GM12878 (cell line): ENCODE results near the gene MLLT3. TPM values are rescaled to one million over a fixed set of nuclear protein-coding genes. Genes with fewer than 3 reads are reported as not detected.
A peak's percentile ranks its signal among the peaks of the same experiment; 100 is the strongest.

Experiments used
- ATF7 ChIP-seq: fragments of 450-650 bp; IDR thresholded peaks from 2 replicates; pipeline ENCODE4 v1.6.1; 2016; ENCODE audit warnings: low read depth, mild to moderate bottlenecking
- BHLHE40 ChIP-seq, 2 experiments: fragments of 450-650 bp in 1 of 2; IDR thresholded peaks; 2 replicates each; pipeline ENCODE4 v1.6.1; 2011 to 2017; ENCODE audit warnings: low read depth in 2 of 2, borderline replicate concordance in 1 of 2, improper control_type of control experiment in 1 of 2, low read length in 1 of 2, mild to moderate bottlenecking in 1 of 2
- CBX3 ChIP-seq: fragments of 200-600 bp; sonication (generic); IDR thresholded peaks from 2 replicates; pipeline ENCODE4 v1.6.1; 2016; ENCODE audit warnings: low read depth, borderline replicate concordance
- IRF4 ChIP-seq: IDR thresholded peaks from 2 replicates; pipeline ENCODE4 v1.6.1; 2011; ENCODE audit warnings: low read depth, low read length
- MXI1 ChIP-seq: fragments of 150-350 bp; IDR thresholded peaks from 2 replicates; pipeline ENCODE4 v1.6.1; 2011; ENCODE audit warnings: low read depth, mild to moderate bottlenecking, inconsistent platforms, low read length, improper control_type of control experiment
- NKRF ChIP-seq: fragments of 450-650 bp; conservative IDR thresholded peaks from 2 replicates; pipeline ENCODE4 v1.6.1; 2017; ENCODE audit warnings: mild to moderate bottlenecking, moderate library complexity
- NR2C1 ChIP-seq: fragments of 450-650 bp; IDR thresholded peaks from 2 replicates; pipeline ENCODE4 v1.6.1; 2017; ENCODE audit warnings: antibody characterized with exemption, mild to moderate bottlenecking, moderate library complexity
- NR2F1 ChIP-seq: fragments of 450-650 bp; conservative IDR thresholded peaks from 2 replicates; pipeline ENCODE4 v1.6.1; 2017; ENCODE audit warnings: mild to moderate bottlenecking
- NRF1 ChIP-seq: conservative IDR thresholded peaks from 2 replicates; pipeline ENCODE4 v1.6.1; 2011; ENCODE audit warnings: mild to moderate bottlenecking, low read depth, low read length, improper control_type of control experiment
- PML ChIP-seq: IDR thresholded peaks from 2 replicates; pipeline ENCODE4 v1.6.1; 2012; ENCODE audit warnings: low read length, inconsistent platforms
- POU2F2 ChIP-seq: IDR thresholded peaks from 3 replicates; pipeline ENCODE4 v1.6.1; 2011; ENCODE audit warnings: low read depth, mild to moderate bottlenecking, low read length, borderline replicate concordance
- SUZ12 ChIP-seq: fragments of 200-600 bp; sonication (generic); IDR thresholded peaks from one replicate; pipeline ENCODE4 v1.6.1; 2018; ENCODE audit warnings: antibody characterized with exemption, mild to moderate bottlenecking; ENCODE audit not compliant: unreplicated experiment
- ZBTB4 ChIP-seq: fragments of 450-650 bp; formaldehyde crosslinking; IDR thresholded peaks from 2 replicates; pipeline ENCODE4 v1.4.0; 2022; ENCODE audit warnings: mild to moderate bottlenecking, moderate library complexity
- polyA plus RNA-seq, 11 experiments: library from polyadenylated mRNA; depleted of rRNA in 4 of 11; unstranded in 6 of 11; stranded (reverse) in 5 of 11; fragments of >200 nt; fragmentation: Nextera tagmentation in 4 of 11; fragmentation: Illumina TruSeq in 1 of 11; extraction: Ambion mirVana in 4 of 11; extraction: Trizol in 1 of 11; gene quantifications; 1 replicate in 1 of 11; 2 replicates in 10 of 11; pipeline versions ENCODE4 v1.2.1 to v1.2.3, GENCODE V29; 2011 to 2016; ENCODE audit warnings: inconsistent platforms in 2 of 11, missing spikeins in 2 of 11, low read depth in 1 of 11
- total RNA-seq, 4 experiments: library from RNA; depleted of rRNA in 3 of 4; stranded (reverse); fragments of >200 nt in 3 of 4; fragmentation: Illumina TruSeq in 1 of 4; extraction: Trizol in 1 of 4; gene quantifications; 2 replicates each; pipeline versions ENCODE4 v1.2.1 to v1.2.3, GENCODE V29; 2013 to 2021
- TF ChIP-seq, protein P1 (sequence below): fragments of 450-650 bp; IDR thresholded peaks from 2 replicates; pipeline ENCODE4 v1.6.1; 2016; ENCODE audit warnings: mild to moderate bottlenecking, moderate library complexity, borderline replicate concordance
- TF ChIP-seq, protein P2 (sequence below): fragments of 450-650 bp; formaldehyde crosslinking; IDR thresholded peaks from 2 replicates; pipeline ENCODE4 v1.5.0; 2022; ENCODE audit warnings: mild to moderate bottlenecking, missing genetic modification characterization

Gene MLLT3
- total and polyA plus RNA-seq, 10 of the 15 experiments (the other 5 are each of a cell fraction or from before 2014, with no cell fraction given), result 17.7 to 72.3 (median 35.6) TPM

DNA sequence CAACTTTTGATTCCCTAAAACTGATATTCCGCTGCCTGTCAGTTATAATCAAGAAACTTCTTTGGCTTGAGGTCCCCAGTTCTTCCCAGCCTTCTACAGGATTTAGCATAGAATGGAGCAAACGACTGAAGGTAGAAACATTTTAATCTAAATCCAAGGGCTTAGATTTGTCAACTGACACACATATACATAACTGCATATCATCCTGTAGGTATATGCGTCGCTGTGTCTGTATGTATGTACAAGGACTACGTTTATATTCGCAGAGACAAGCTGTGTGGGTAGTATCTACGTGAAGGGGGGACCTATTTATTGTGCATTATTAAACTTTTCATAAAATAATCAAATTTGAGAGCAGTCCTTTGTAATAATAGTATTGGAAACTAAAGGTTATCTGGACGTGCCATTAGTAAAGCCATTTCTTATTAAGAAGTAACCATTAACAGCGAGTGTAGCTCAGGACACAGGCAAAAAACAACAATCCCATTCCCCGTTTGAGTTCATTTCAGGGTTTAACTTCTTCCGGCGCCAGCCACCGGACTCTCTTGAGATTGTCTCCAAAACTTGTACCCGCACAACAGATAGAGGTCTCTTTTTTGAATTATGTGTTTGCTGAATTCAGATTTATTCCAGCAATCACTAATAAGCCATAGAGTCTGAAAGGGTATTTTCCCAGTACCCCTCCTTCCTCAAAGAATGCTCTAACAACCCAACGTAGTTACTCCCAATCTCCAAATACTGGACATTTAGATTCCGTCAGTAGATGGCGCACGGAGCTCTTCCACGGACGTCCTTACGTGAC, 2.1 kb upstream of the MLLT3 start (continued):
- TF ChIP-seq CBX3, result no peak
- TF ChIP-seq NRF1, result no peak
- TF ChIP-seq NKRF, result 0 out of 2 replicates have a peak, but pooled peaks have one; percentile 33
- TF ChIP-seq ZBTB4 (CRISPR knock-in tag), result no peak
- TF ChIP-seq MXI1, result 0 out of 2 replicates have a peak, but pooled peaks have one; percentile 27
- TF ChIP-seq, protein P1, sequence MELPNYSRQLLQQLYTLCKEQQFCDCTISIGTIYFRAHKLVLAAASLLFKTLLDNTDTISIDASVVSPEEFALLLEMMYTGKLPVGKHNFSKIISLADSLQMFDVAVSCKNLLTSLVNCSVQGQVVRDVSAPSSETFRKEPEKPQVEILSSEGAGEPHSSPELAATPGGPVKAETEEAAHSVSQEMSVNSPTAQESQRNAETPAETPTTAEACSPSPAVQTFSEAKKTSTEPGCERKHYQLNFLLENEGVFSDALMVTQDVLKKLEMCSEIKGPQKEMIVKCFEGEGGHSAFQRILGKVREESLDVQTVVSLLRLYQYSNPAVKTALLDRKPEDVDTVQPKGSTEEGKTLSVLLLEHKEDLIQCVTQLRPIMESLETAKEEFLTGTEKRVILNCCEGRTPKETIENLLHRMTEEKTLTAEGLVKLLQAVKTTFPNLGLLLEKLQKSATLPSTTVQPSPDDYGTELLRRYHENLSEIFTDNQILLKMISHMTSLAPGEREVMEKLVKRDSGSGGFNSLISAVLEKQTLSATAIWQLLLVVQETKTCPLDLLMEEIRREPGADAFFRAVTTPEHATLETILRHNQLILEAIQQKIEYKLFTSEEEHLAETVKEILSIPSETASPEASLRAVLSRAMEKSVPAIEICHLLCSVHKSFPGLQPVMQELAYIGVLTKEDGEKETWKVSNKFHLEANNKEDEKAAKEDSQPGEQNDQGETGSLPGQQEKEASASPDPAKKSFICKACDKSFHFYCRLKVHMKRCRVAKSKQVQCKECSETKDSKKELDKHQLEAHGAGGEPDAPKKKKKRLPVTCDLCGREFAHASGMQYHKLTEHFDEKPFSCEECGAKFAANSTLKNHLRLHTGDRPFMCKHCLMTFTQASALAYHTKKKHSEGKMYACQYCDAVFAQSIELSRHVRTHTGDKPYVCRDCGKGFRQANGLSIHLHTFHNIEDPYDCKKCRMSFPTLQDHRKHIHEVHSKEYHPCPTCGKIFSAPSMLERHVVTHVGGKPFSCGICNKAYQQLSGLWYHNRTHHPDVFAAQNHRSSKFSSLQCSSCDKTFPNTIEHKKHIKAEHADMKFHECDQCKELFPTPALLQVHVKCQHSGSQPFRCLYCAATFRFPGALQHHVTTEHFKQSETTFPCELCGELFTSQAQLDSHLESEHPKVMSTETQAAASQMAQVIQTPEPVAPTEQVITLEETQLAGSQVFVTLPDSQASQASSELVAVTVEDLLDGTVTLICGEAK, result no peak
- TF ChIP-seq IRF4, result no peak
- TF ChIP-seq NR2C1, result no peak
- TF ChIP-seq POU2F2, result no peak
- TF ChIP-seq, protein P2, sequence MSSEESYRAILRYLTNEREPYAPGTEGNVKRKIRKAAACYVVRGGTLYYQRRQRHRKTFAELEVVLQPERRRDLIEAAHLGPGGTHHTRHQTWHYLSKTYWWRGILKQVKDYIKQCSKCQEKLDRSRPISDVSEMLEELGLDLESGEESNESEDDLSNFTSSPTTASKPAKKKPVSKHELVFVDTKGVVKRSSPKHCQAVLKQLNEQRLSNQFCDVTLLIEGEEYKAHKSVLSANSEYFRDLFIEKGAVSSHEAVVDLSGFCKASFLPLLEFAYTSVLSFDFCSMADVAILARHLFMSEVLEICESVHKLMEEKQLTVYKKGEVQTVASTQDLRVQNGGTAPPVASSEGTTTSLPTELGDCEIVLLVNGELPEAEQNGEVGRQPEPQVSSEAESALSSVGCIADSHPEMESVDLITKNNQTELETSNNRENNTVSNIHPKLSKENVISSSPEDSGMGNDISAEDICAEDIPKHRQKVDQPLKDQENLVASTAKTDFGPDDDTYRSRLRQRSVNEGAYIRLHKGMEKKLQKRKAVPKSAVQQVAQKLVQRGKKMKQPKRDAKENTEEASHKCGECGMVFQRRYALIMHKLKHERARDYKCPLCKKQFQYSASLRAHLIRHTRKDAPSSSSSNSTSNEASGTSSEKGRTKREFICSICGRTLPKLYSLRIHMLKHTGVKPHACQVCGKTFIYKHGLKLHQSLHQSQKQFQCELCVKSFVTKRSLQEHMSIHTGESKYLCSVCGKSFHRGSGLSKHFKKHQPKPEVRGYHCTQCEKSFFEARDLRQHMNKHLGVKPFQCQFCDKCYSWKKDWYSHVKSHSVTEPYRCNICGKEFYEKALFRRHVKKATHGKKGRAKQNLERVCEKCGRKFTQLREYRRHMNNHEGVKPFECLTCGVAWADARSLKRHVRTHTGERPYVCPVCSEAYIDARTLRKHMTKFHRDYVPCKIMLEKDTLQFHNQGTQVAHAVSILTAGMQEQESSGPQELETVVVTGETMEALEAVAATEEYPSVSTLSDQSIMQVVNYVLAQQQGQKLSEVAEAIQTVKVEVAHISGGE, result no peak
- no peak for TF ChIP-seq PML
- peak; percentile 56 for TF ChIP-seq ATF7
- TF ChIP-seq BHLHE40 (IDR thresholded peaks at IDR 0.05; ENCODE audit: borderline replicate concordance in 1 of 2, low read depth in 2 of 2, low read length in 1 of 2), result no peak
- no peak for TF ChIP-seq SUZ12
- TF ChIP-seq NR2F1, result peak; percentile 80
